Loucy (cell line): ENCODE results near the gene GADD45B.

Experiments used
- H2AFZ ChIP-seq: fragments of 200-600 bp; sonication (generic); 2 replicates; pipeline ENCODE4 v1.6.0; 2016; ENCODE audit warnings: antibody characterized with exemption, mild to moderate bottlenecking, low read length, moderate library complexity
- H3F3A ChIP-seq: fragments of 200-600 bp; 2 replicates; pipeline ENCODE4 v1.6.0; 2016; ENCODE audit warnings: antibody characterized with exemption, low read depth, mild to moderate bottlenecking
- H3K27me3 ChIP-seq: fragments of 200-600 bp; sonication (generic); 2 replicates; pipeline ENCODE4 v1.6.1; 2014; ENCODE audit warnings: low read length, mild to moderate bottlenecking; ENCODE audit not compliant: insufficient read depth, poor library complexity, severe bottlenecking
- H3K36me3 ChIP-seq: fragments of 200-600 bp; sonication (generic); 2 replicates; pipeline ENCODE4 v1.6.1; 2016; ENCODE audit warnings: low read length; ENCODE audit not compliant: insufficient read depth
- H3K4me1 ChIP-seq: fragments of 200-600 bp; sonication (generic); 2 replicates; pipeline ENCODE4 v1.5.1; 2014; ENCODE audit warnings: low read length, mild to moderate bottlenecking; ENCODE audit not compliant: insufficient read depth, poor library complexity, severe bottlenecking
- H3K4me2 ChIP-seq: fragments of 200-600 bp; sonication (generic); 2 replicates; pipeline ENCODE4 v1.6.0; 2014; ENCODE audit warnings: antibody characterized with exemption, low read length, low read depth, mild to moderate bottlenecking; ENCODE audit not compliant: poor library complexity, severe bottlenecking
- H3K4me3 ChIP-seq: fragments of 200-600 bp; sonication (generic); 2 replicates; pipeline ENCODE4 v1.5.1; 2014; ENCODE audit warnings: low read length, mild to moderate bottlenecking, mixed read lengths; ENCODE audit not compliant: poor library complexity, severe bottlenecking
- H3K79me2 ChIP-seq: fragments of 200-600 bp; sonication (generic); 2 replicates; pipeline ENCODE4 v1.6.1; 2014; ENCODE audit warnings: low read length; ENCODE audit not compliant: insufficient read depth
- H3K9ac ChIP-seq: fragments of 200-600 bp; sonication (generic); 2 replicates; pipeline ENCODE4 v1.6.0; 2014; ENCODE audit warnings: mild to moderate bottlenecking, low read depth, low read length, moderate library complexity; ENCODE audit not compliant: poor library complexity, severe bottlenecking
- H3K9me2 ChIP-seq: fragments of 200-600 bp; sonication (generic); replicated peaks from 2 replicates; pipeline ENCODE4 v1.6.1; 2016; ENCODE audit warnings: low read depth, low read length, mixed read lengths
- H3K9me3 ChIP-seq: fragments of 200-600 bp; sonication (generic); 2 replicates; pipeline ENCODE4 v1.6.1; 2014; ENCODE audit warnings: mild to moderate bottlenecking, antibody characterized with exemption, low read length, low read depth; ENCODE audit not compliant: insufficient read depth
- H4K20me1 ChIP-seq: fragments of 200-600 bp; sonication (generic); 2 replicates; pipeline ENCODE4 v1.6.0; 2014; ENCODE audit warnings: antibody characterized with exemption, low read length, mild to moderate bottlenecking; ENCODE audit not compliant: insufficient read depth, poor library complexity, severe bottlenecking
- EZH2phosphoT487 ChIP-seq: fragments of 200-600 bp; IDR thresholded peaks from 2 replicates; pipeline ENCODE4 v1.6.1; 2018; ENCODE audit warnings: antibody characterized with exemption, mild to moderate bottlenecking, moderate library complexity, borderline replicate concordance
- TF ChIP-seq, protein P1 (sequence below): fragments of 200-600 bp; sonication (generic); conservative IDR thresholded peaks from 2 replicates; pipeline ENCODE4 v1.5.1; 2014; ENCODE audit warnings: mild to moderate bottlenecking, antibody characterized with exemption, low read length

GADD45B gene

GRCh38 chr19:2451741-2452140 lies 24.2 kb upstream of the GADD45B start:
- Histone ChIP-seq H3K79me2 (peaks cover 92% of the 10 kb centered on the region), H3K4me3 (no peak overlapping the region), H3K4me1 (peaks cover 16% of the 10 kb centered on the region), H3K4me2 (no peak overlapping the region), H2AFZ (no peak overlapping the region), H3K9ac (no peak overlapping the region), H3K27me3 (peaks cover 6% of the 10 kb centered on the region), H3K9me2 (no peaks in the 10 kb centered on the region), H3K36me3 (no peaks in the 10 kb centered on the region), H4K20me1 (peaks cover 56% of the 10 kb centered on the region), H3K9me3 (no peaks in the 10 kb centered on the region), H3F3A (no peaks in the 10 kb centered on the region)
- TF ChIP-seq EZH2phosphoT487: no peak
- TF ChIP-seq, protein P1, sequence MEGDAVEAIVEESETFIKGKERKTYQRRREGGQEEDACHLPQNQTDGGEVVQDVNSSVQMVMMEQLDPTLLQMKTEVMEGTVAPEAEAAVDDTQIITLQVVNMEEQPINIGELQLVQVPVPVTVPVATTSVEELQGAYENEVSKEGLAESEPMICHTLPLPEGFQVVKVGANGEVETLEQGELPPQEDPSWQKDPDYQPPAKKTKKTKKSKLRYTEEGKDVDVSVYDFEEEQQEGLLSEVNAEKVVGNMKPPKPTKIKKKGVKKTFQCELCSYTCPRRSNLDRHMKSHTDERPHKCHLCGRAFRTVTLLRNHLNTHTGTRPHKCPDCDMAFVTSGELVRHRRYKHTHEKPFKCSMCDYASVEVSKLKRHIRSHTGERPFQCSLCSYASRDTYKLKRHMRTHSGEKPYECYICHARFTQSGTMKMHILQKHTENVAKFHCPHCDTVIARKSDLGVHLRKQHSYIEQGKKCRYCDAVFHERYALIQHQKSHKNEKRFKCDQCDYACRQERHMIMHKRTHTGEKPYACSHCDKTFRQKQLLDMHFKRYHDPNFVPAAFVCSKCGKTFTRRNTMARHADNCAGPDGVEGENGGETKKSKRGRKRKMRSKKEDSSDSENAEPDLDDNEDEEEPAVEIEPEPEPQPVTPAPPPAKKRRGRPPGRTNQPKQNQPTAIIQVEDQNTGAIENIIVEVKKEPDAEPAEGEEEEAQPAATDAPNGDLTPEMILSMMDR: no peak

GRCh38 chr19:2453431-2454025 lies 22.4 kb upstream of the GADD45B start:
- H3K9me2 ChIP-seq: no peaks in the 10 kb centered on the region
- H3K4me1 ChIP-seq: peaks cover 23% of the 10 kb centered on the region
- no peaks in the 10 kb centered on the region for H3K36me3 ChIP-seq
- H3K79me2 ChIP-seq: peaks cover 82% of the 10 kb centered on the region
- peak overlapping the region; percentile 89 for H3K4me3 ChIP-seq
- TF ChIP-seq, protein P1: no peak
- TF ChIP-seq EZH2phosphoT487: no peak
- H3K9me3 ChIP-seq: no peaks in the 10 kb centered on the region
- H3K4me2 ChIP-seq: peak overlapping the region; percentile 100
- H2AFZ ChIP-seq: no peak overlapping the region
- H4K20me1 ChIP-seq: peaks cover 45% of the 10 kb centered on the region
- peak overlapping the region; percentile 92 for H3K9ac ChIP-seq
- 0 out of 2 replicates have a peak, but pooled peaks cover 3% of the 10 kb centered on the region for H3F3A ChIP-seq
- peaks cover 6% of the 10 kb centered on the region for H3K27me3 ChIP-seq

DNA sequence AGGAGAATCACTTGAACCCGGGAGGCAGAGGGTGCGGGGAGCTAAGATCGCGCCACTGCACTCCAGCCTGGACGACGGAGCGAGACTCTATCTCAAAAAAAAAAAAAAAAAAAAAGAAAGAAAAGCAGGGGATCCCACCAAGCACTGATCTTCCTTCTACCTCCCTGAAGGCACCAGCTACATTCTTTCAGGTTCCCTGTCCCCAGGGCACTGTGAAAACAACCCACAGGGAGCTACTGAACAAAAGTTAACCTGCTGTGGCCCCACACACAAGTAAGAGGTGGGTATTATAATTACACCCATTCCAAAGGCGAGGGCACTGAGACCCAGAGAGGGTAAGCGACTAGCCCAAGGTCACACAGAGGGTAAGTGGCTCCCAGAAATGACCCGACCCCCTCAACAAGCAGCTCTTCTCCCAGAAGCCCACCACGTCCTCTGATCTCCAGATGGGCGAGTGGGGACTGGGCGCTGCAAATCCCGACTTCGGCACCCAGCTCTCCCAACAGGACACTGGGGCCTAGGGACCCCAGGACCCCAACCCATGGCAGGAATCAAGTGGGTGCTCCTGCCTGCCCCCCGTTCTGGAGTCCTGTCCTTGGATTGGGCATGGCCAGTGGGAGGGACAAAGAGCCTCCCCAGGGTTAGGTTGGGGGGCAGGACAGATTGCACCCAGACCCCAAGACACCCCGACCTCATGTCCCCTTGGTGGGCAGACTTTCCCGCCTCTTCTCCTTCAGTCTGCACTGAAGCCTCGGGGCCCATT lies 21.5 kb upstream of the GADD45B start:
- H3K27me3 ChIP-seq: peaks cover 6% of the 10 kb centered on the region
- peak overlapping the region; percentile 100 for H3K4me2 ChIP-seq
- no peaks in the 10 kb centered on the region for H3K36me3 ChIP-seq
- peak overlapping the region; percentile 89 for H3K4me3 ChIP-seq
- peaks cover 42% of the 10 kb centered on the region for H4K20me1 ChIP-seq
- peaks cover 74% of the 10 kb centered on the region for H3K79me2 ChIP-seq
- H3F3A ChIP-seq: 0 out of 2 replicates have a peak, but pooled peaks cover 3% of the 10 kb centered on the region
- peak overlapping the region; percentile 92 for H3K9ac ChIP-seq
- H3K9me3 ChIP-seq: no peaks in the 10 kb centered on the region
- H3K9me2 ChIP-seq: no peaks in the 10 kb centered on the region
- peaks cover 23% of the 10 kb centered on the region for H3K4me1 ChIP-seq
- H2AFZ ChIP-seq: no peak overlapping the region
- TF ChIP-seq, protein P1: no peak
- no peak for TF ChIP-seq EZH2phosphoT487
